ENCODE data around the gene PGAP6.
"Not testable (repeated sequence)": the region's sequence is repeated elsewhere in the genome, so short reads cannot be mapped to it uniquely, and the experiment has no call there.

The PGAP6 gene

DNA sequence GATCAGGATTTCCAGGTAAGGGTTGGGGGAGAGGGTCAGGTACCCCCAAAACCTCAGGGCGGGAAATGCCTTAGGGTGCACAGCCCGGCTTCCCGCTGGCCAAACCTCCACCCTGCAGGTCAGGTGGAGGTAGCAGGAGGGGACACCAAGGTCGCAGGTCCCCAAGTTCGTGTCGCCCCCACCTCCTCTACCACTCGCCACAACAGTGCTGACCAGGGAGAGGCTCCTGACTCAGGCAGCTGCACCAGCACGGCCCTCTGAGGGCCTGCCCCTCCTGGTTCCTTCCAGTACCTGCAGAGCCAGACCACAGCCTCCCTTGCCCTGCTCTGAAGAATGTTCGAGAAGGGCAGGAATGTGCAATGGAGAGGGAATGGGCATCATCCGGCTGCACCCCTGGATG is 15.3 kb downstream of the PGAP6 start:
- no peak for DNase-seq

DNA sequence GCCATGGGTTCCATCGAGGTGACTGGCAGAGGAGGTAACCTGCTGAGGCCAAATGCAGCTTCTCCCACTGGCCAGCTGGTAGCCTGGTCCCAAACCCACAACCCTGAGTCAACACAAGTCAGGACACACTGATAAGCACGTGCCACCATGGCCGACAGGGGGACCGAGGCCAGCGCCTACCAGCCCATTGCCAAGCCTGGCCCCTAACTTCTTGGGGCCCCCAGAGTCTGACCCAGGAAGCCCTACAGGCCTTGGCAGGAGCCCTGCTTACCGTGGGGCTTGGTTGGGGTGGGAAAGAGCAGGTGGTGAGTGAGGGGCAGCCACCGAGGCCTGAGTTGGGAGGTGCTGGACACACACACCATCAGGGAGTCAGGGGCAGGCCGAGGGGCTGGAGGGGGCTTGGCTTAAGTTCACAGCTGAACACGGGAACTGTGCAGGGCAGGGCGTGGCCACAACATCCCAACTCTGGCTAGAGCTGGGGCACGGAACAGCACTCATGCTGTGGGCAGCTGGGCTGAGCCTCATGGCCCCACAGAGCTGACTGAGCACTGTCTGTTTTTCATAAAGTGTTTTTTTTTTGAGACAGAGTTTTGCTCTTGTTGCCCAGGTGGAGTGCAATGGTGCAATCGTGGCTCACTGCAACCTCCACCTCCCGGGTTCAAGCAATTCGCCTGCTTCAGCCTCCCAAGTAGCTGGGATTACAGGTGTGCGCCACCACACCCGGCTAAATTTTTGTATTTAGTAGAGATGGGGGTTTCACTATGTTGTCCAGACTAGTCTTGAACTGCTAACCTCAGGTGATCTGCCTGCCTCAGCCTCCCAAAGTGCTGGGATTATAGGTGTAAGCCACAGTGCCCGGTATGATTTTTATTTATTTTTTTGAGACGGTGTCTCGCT is 16.9 kb downstream of the PGAP6 start:
- no peak for DNase-seq

DNA sequence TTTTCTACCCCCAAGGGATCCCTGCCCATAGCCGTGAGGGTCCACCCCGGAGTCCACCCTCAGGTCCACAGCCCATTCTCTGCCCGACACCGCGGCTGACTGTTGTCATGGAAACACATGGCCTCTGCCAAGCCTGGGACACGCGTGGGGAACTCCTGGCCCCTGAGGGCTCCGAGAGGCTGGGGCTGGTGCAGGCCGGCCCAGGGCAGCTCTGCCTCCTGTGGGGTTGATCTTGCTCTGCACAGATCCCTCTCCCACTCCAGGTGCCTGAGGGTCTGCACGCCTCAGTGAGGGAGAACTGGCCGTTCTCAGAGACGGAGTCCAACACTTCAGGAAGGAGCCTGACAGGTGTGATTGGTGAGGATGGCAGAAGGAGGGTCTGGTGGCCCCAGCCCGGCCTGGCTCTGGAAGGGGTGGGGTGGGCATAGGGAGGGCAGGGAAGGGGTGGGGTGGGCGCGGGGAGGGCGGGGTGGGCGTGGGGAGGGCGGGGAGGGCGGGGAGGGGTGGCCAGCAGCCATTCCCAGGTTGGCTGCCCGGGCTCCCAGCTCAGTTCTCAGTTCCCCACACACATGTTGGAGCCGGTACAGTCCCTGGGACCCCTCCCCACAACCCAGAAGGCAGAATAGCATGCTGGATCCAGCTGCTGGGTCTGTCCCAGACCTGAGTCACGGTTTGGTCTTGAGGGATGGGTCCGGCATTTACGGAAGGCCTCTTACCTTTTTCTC is 17.9 kb downstream of the PGAP6 start:
- no peak for DNase-seq

DNA sequence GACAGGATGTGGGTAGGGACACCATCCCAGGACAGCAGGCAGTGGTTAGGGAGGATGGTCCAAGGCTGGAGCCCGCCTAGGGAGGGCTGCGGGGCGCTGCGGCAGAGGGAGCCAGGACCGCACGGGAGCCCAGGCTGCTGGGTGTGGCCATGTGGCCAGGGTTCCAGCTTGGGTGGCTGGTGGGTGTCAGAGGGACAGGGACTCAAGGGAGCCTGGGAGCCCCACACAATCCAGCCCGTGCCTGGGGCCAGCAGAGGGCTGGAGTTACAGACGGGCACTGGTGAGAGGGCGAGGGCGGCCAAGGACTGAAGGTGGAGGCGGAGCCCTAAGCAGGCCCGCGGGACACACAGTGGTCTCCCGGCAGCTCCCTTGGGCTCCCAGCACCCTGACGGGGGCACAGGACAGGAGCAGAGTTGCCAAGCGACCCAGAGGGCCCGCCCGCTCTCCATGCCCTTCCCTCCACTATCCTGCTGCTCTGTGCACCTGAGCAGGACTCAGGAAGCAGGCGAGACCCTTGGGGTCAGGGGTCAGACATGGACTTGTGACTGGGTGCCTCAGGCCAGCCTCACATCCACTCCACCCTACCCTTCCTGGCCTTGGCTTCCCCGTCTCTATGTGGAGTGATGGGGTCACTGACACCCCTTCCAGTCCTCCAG is 18.5 kb downstream of the PGAP6 start:
- no peak for DNase-seq

DNA sequence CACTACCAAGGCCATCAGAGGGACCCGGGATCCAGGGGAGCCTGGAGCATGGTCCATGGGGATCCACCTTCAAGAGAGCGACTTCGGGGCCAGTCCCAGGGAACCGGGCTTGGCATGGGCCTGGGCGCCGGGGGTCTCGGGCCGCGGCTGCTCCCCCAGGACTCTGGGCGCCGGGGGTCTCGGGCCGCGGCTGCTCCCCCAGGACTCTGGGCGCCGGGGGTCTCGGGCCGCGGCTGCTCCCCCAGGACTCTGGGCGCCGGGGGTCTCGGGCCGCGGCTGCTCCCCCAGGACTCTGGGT is 19.1 kb downstream of the PGAP6 start:
- not testable (repeated sequence) for DNase-seq

DNA sequence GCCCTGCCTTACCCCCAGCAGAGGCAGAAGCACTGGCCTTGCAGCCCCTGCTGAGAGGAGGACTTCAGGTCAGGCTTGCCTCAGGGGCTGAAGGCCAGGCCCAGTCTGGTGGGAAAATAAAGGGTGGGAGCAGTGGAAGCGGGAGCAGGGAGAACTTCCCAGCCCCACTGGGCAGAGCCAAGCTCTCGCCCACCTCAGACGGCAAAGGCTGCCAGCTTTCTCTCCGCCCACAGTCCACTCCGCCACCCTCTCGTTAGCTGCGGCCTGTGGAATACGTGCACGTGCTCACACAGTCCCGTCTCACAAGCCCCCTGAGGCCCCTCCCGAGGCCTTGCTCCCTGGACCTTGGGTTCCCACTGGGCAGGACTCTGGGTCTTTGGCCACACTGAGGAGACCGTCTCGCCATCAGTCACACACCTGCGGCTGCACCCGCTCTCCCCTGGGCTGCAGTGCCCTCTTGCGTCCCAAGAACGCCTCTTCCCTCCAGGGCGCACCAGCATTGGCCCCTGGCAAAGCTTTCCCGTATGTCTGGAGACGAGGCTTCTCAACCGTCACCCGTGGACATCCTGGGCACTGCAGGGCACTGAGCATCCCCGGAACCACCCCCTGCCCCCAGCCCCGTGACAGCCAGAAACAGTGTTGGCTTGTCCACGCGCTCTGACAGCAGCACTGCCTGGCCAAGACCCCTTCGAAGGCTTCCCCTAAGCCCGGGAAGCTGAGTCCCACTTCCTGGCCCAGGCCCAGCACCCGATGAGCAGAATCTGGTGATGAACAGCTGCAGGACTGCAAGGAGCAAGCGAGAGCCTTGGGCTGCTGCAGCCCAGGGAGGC is 19.7 kb downstream of the PGAP6 start:
- peak; percentile 78 for DNase-seq

DNA sequence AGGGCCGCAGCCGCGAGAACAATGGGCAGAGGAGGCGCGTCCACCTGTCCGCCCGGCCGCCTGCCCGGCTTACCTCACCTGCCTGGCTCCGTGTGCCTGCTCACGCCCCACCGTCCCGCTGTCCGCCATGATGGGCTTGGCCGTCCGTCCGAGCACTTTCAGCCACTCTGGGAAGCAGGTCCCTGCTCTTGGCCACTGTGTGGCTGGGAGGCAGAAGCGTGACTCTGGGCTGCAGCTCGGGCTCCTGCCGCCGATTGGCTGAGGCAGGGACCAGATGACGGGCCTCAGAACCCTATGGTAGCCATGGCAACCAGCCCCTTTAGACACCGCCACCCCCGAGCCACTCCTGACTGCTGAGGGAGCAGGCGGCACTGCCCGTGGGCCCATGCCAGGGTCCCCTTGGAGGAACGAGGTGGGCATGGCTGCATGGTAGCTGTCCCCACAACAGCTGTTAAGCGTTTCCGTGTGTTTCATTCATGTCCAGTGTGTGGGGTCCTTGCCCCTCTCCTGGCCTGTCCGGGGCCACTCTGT is 20.4 kb downstream of the PGAP6 start:
- DNase-seq: no peak

DNA sequence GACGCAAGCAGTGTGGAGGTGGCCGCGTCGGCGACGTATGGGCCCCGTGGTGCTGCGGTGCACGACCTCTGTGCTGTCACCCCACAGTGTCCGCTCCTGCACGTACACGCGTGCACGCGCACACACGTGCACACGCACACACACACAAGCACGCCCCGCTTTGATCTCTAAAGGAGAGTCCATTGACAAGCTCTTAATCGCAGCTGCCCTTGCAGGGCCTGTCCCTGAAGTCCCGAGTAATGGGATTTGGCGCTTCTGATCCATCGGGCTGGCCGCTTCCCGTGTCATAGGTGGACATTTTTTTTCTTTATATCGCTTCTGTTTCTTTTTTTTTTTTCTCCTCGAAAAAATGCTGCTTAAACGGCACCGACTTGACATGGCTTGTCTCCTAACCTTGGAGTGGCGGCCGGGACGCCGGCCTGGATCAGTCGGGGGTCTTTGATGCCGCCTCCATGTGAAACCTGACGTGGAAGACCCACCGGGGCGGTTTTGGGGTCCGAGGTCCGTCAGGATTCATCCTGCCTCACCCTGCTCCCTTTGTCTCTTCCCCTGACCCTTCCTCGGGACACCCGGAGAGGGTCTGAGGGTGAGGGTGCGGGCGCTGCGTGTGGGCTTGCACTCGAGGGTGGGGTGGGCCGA is 21.0 kb downstream of the PGAP6 start:
- no peak for DNase-seq

DNA sequence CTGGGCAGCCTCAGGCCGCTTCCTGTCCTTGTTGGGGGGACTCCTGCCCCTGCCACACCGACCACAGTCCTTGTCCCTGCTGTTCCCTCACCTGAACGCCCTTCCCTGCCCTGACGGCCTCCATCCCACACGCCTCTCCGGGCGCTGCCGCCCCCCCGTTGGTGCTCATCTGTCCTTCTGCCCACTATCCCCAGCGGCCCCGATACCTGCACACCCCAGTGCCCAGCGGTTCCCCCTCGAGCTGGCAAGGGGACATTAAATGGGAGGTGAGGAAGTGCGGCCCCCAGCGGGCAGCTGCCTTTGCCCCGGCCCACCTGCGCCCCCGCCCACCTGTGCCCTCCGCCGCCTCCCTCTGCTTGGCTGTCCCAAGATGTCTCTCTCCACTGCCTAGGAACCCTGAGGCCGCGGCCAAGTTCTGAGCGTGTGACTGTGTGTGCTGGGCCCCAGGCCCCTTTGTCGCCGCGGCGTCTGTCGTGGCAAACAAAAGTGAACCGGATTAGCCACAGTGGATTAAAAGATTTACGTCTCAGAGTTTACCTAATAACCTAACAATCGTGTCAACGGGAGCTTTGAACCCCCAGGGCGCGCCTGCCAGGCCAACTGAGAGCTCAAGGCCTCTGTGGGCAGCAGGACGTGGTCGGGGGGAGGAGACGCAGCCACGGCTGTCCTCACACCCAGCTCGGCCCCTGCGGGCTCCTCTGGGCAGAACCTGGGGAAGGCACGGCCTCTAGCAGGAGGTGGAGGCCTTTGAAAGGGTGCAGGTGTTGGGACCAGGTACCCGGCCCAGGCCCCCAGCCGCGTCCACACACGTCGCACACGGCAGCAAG is 21.7 kb downstream of the PGAP6 start:
- DNase-seq: no peak

DNA sequence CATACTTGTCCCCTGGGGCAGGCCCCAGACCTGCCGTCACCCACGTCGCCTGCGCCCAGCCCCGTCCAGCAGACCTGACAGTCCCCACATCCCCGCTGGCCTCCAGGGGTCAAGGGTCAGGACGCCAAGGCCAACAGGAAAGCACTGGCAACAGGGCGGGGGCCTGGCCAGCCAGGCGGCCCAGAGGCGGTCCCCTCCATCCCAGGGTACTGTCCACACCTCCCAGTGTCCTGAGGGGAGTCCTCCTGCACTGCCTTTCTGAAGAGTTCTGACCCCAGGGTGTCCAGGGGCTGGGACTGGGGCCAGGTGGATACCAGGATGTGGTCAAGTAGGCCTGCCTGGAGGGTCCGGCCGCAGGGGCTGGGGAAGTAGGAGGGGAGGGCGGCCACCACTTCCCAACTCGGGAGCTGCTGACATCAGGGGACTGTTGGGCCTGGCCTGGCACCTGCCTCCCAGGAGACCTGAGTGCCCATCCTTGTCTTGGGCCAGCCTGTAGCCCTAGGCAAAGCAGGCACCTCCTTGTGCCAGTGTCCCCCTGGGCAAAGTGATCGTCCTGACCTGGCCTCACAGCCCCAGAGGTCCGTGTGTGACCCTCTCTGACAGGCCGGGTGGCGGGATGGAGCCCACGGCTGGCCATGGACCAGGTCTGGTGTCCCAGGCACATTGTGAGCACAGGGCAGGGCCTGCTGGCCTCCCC is 22.6 kb downstream of the PGAP6 start:
- no peak for DNase-seq

DNA sequence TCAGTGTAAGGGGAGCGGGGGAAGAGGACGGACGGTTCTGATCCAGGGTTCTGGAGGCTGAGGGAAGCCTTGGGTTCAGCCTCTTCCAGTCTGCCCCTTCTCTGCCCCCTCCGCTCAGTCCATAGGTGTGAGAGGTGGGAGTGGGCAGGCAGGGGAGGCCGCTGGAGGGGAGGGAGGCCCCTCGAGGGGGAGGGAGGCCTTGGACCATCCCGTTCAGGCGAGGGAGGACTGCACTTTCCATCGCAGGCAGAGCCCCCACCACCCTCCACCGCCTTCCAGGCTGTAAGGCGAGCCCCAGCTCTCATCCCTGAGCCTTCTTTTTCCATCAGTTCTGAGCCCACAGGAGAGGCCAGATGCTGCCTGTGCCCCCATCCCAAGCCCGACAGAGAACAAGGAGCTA is 25.0 kb downstream of the PGAP6 start:
- DNase-seq: no peak

DNA sequence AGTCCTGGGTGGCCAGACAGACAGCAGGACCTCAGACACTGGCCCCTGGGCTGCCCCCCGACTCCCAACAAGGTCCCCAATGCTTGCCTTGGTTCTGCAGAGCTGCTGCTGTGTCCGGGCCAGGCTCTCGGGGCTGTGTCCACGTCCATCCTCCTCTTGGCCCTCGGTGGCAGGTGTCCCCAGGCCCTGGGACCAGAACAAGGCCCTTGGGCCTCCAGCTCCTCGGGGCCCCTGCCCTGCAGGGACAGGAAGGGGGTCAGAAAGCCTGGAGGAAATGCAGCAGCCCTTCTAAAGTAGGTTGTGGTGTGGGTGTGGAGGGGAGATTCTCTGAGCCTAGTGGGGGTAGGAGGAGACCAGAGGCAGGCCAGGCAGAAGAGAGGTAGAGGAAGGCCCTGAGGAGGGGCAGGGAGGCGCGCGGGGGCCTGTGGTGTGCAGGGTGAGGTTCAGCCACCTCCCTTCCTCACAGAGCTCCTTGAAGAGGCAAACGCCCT is 26.8 kb downstream of the PGAP6 start:
- no peak for DNase-seq

DNA sequence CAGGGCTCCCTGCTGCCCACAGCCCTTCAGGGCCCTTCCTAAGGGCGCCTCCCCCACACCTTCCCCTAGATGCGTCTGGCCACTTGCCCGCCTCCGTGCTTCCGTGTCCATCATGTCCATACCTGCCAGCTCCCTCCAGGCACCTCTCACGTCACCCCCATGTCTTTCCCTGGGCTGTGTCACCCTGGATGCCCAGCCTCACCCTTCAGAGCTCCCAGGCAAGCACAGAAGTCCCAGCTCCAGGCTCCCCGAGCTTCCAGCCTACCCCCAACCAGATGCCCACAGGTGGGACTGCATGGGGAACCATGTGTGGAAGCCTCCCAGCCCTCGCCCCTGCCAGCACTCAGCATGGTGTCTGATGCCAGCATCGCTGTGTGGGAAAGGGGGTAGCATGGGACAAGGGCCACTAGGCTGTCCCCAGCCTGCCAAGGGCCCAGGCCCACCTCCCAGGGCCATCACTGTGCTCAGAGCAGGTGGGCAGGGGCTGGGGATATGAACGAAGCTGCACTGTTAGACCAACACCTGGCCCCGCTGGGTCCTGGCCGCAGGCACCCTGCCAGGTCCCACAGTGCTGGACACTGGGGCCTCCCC is 27.4 kb downstream of the PGAP6 start:
- no peak for DNase-seq

DNA sequence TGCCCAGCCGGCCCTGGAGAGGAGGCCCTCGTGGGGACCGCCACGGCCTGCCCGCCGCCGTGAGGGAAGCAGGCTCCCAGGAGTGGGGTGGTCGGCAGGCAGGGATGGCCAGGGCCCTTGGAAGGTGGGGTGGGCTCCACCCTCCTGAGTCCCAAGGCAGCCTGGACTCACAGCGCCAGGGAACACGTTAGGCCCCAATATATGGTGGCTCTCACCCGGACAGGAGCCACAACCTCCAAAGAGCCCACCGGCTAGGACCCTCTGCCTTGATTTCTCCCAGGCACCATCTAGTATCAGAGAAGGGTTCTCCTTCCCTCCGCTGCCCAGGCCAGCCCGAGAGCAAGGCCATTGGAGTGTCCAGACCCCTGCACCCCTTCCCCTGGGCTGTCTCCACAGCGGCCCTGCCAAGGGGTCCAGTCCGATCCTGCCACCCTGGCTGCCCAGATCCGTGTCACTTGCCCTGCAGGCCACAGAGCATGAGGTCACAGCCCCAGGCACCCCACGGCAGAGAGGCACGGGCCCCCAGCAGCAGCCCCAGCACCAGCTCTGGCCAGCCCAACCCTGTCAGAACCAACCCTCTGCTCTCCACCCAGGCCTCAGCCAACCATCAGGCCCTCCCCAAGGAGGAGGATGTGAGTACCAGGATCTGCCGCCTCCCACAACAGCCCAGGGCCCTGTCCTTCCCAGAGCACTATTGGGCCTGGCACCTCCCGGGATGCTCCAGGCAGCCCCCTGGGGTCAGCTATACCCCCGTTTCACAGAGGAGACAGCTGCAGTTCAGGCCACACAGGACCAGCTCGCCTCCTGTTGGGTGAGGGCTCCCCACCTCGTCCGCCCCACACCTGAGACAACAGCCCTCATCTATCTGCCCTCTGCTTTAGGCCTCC is 28.1 kb downstream of the PGAP6 start:
- no peak for DNase-seq

DNA sequence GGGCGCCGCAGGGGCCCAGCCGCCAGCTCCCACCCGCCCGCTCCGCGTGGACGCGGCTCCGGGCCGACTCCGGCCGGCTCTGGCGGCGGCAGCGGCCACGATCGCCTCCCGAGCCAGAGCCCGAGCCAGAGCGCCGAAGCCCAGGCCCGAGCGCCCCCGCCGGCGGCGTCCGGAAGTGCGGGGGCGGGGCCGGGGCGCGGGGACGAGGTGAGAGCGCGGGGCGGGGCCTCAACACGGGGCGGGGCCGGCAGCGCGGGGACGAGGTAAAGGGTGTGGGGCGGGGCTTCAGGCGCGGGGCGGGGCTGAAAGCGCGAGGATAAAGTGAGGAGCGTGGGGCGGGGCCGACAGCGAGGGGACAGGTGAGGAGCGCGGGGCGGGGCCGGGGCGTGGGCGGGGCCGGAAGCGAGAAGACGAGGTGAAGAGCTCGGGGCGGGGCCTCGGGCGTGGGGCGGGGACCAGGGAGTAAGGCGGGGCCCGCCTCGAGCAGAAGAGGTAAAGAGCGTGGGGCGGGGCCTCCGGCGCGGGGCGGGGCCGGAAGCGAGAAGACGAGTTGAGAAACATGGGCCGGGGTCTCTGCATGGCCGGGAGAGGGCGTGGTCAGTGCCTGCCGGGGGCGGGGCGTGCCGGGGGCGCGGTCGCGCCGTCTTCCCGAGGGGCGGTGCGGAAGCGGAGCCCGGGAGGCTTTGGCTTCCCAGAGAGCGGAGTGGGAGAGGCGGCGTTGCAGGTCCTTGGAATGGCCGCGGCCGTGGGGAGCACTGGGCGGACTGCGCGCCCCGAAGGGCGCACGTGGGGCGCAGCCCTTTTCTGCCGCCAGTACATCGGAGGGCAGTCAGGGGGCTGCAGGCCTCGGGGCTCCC is 29.0 kb downstream of the PGAP6 start, which contains the start of gene AXIN1:
AXIN1 (minus strand) TSS at position 177 of the 857 bp plus-strand sequence. CDS start 5,698 bp downstream, outside the sequence.
- peak; percentile 97 for DNase-seq

DNA sequence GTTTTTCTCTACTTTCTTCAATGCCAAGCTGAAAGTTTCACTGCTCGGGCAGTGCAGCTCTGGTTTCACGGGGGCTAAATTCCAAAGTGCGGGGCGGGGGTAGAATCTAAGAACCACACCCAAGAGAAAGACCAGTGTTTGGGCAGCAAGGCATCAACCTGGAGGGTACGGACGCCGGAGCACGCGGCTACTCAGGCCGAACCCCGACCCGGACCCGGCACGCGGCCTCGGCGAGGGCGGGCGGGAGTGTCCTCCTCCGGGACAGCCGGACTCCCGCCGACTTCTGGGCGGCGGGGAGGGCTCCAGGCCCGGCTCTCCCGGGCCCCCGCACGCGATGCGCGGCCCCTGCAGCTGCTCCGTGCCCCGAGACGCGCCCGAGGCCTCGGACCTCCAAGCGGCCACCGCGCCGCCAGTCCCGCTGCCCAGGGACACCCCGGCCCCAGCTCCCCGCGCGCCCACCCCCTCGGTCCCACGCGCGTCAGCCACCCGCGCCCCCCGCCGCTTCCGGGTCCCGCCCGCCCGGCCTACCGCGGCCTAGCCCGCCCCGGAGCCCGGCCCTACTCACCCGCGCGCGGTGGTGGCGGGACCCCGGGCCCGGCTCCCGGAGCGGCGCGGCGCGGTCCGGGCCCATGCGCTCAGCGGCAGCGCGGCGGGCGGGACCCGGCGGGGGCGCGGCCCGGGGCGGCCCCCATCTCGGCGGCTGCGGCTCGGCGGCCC is 29.8 kb downstream of the PGAP6 start:
- DNase-seq: no peak

DNA sequence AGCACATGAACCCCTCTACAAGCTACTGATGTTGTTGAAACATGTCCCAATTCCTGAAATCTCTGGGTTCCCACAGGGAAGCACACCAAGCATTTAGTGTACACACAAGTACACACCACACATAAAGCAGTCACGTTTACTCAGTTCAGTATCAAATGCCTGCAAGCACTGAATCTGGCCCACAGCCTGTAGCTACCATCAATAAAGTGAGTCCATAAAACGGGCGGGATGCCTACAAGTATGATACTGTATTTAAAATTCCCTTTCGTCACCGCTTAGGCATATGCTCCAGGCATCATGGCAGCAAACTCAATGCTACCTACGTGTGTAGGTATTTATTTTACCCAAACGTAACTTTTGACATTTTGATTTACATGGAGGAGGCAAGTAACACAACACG is 31.6 kb downstream of the PGAP6 start:
- no peak for DNase-seq
